A549 (cell line): Measurements from ENCODE around the gene OR10AD1.

Source experiments
- CBX8 ChIP-seq: fragments of 200-600 bp; sonication (generic); IDR thresholded peaks from 2 replicates; pipeline ENCODE4 v1.6.1; 2016
- CTCF ChIP-seq: fragments of >200 bp; sonication (Bioruptor Twin); formaldehyde crosslinking; IDR thresholded peaks from 3 replicates; pipeline ENCODE4 v1.5.1; 2016
- E2F6 ChIP-seq: IDR thresholded peaks from 2 replicates; pipeline ENCODE4 v1.6.1; 2012; ENCODE audit warnings: low read depth, borderline replicate concordance
- HDAC2 ChIP-seq: fragments of 200-600 bp; sonication (generic); IDR thresholded peaks from 2 replicates; pipeline ENCODE4 v1.6.1; 2016
- MAX ChIP-seq: IDR thresholded peaks from 2 replicates; pipeline ENCODE4 v1.6.1; 2012
- POLR2A ChIP-seq: IDR thresholded peaks from 2 replicates; pipeline ENCODE4 v1.6.1; 2012; ENCODE audit warnings: mild to moderate bottlenecking, low read length

- TF ChIP-seq CTCF (no peak), HDAC2 (no peak), CBX8 (no peak), E2F6 (no peak), MAX (no peak), POLR2A (no peak)
Observed at GRCh38 chr12:48194799-48195201, 8.3 kb downstream of the OR10AD1 start.
